HEK293 (cell line): ENCODE data around the gene FOXP1.

Experiments used
- CTCF ChIA-PET: fragments of 350-600 bp; formaldehyde crosslinking; extraction: SDS; loops from one replicate; lab custom pipeline; 2021; ENCODE audit warnings: antibody characterized with exemption; lab: Yijun Ruan, JAX
- POLR2A ChIA-PET: fragments of 300-600 bp; formaldehyde crosslinking; extraction: SDS; loops from one replicate; lab custom pipeline; 2020; ENCODE audit warnings: antibody characterized with exemption, inconsistent platforms; lab: Yijun Ruan, JAX
- H3K27ac ChIP-seq: fragments of 200-500 bp; sonication (Bioruptor generic); 2 replicates; pipeline ENCODE4 v1.5.1; 2014; ENCODE audit warnings: low read depth, low read length, control low read depth, inconsistent platforms; ENCODE audit errors: extremely low read depth
- H3K36me3 ChIP-seq, 2 experiments: fragments of 200-500 bp in 1 of 2; sonication (Bioruptor generic) in 1 of 2; 1 replicate in 1 of 2; 2 replicates in 1 of 2; pipeline ENCODE4 v1.5.1; 2014 to 2017; ENCODE audit warnings: inconsistent platforms in 2 of 2, low read length in 2 of 2; ENCODE audit not compliant: control insufficient read depth in 2 of 2, insufficient read depth in 1 of 2
- H3K4me1 ChIP-seq: fragments of 200-500 bp; sonication (Bioruptor generic); 2 replicates; pipeline ENCODE4 v1.5.1; 2014; ENCODE audit warnings: mild to moderate bottlenecking, low read length, inconsistent platforms; ENCODE audit not compliant: control insufficient read depth, insufficient read depth
- H3K4me3 ChIP-seq: 2 replicates; pipeline ENCODE4 v1.5.1; 2011; ENCODE audit warnings: low read depth, mild to moderate bottlenecking, control low read depth, low read length, moderate library complexity
- H3K9me3 ChIP-seq: fragments of 200-500 bp; sonication (Bioruptor generic); 2 replicates; pipeline ENCODE4 v1.5.1; 2014; ENCODE audit warnings: low read depth, low read length, inconsistent platforms; ENCODE audit not compliant: control insufficient read depth, insufficient read depth
- AEBP2 ChIP-seq: fragments of 450-650 bp; formaldehyde crosslinking; IDR thresholded peaks from 2 replicates; pipeline ENCODE4 v1.5.1; 2016; ENCODE audit warnings: missing biosample characterization, missing genetic modification characterization, borderline replicate concordance
- BCL11A ChIP-seq: fragments of 450-650 bp; formaldehyde crosslinking; IDR thresholded peaks from 2 replicates; pipeline ENCODE4 v1.5.1; 2016; ENCODE audit warnings: low read depth, missing biosample characterization, missing genetic modification characterization
- ELK4 ChIP-seq: IDR thresholded peaks from 2 replicates; pipeline ENCODE4 v1.6.1; 2011; ENCODE audit warnings: mild to moderate bottlenecking, low read depth, low read length, borderline replicate concordance
- FEZF1 ChIP-seq: fragments of 450-650 bp; formaldehyde crosslinking; IDR thresholded peaks from 2 replicates; pipeline ENCODE4 v1.5.1; 2016; ENCODE audit warnings: missing biosample characterization, missing genetic modification characterization
- HOXC10 ChIP-seq: sonication (generic); formaldehyde crosslinking; IDR thresholded peaks from 2 replicates; pipeline ENCODE4 v1.8.1; 2023; ENCODE audit warnings: mild to moderate bottlenecking, missing genetic modification reagents
- IKZF3 ChIP-seq: fragments of 450-650 bp; IDR thresholded peaks from 2 replicates; pipeline ENCODE4 v1.5.0; 2018; ENCODE audit warnings: missing biosample characterization, mild to moderate bottlenecking, missing genetic modification characterization, moderate library complexity
- KLF17 ChIP-seq: fragments of 450-650 bp; formaldehyde crosslinking; IDR thresholded peaks from 2 replicates; pipeline ENCODE4 v1.5.1; 2016; ENCODE audit warnings: missing biosample characterization, missing genetic modification characterization
- OVOL3 ChIP-seq: fragments of 450-650 bp; formaldehyde crosslinking; IDR thresholded peaks from 2 replicates; pipeline ENCODE4 v1.5.1; 2016; ENCODE audit warnings: missing biosample characterization, missing genetic modification characterization
- PATZ1 ChIP-seq: fragments of 450-650 bp; formaldehyde crosslinking; IDR thresholded peaks from 2 replicates; pipeline ENCODE4 v1.5.1; 2016; ENCODE audit warnings: missing biosample characterization, missing genetic modification characterization
- PRDM1 ChIP-seq: fragments of 450-650 bp; formaldehyde crosslinking; IDR thresholded peaks from 2 replicates; pipeline ENCODE4; 2016; ENCODE audit warnings: missing biosample characterization, missing genetic modification characterization
- SCRT2 ChIP-seq: fragments of 450-650 bp; formaldehyde crosslinking; IDR thresholded peaks from 2 replicates; pipeline ENCODE4 v1.5.1; 2016; ENCODE audit warnings: missing biosample characterization, missing genetic modification characterization
- SP3 ChIP-seq: fragments of 450-650 bp; formaldehyde crosslinking; IDR thresholded peaks from 2 replicates; pipeline ENCODE4 v1.5.1; 2016; ENCODE audit warnings: missing biosample characterization, missing genetic modification characterization
- ZFP69B ChIP-seq: fragments of 450-650 bp; formaldehyde crosslinking; IDR thresholded peaks from 2 replicates; pipeline ENCODE4 v1.5.1; 2016; ENCODE audit warnings: missing biosample characterization, missing genetic modification characterization
- ZNF2 ChIP-seq: fragments of 450-650 bp; formaldehyde crosslinking; IDR thresholded peaks from 2 replicates; pipeline ENCODE4 v1.5.1; 2016; ENCODE audit warnings: missing biosample characterization, missing genetic modification characterization
- ZNF48 ChIP-seq: fragments of 450-650 bp; formaldehyde crosslinking; IDR thresholded peaks from 2 replicates; pipeline ENCODE4 v1.5.1; 2016; ENCODE audit warnings: missing biosample characterization, missing genetic modification characterization
- ZNF501 ChIP-seq: fragments of 450-650 bp; formaldehyde crosslinking; IDR thresholded peaks from 2 replicates; pipeline ENCODE4 v1.5.1; 2016; ENCODE audit warnings: missing biosample characterization, missing genetic modification characterization
- ZNF529 ChIP-seq: fragments of 450-650 bp; formaldehyde crosslinking; IDR thresholded peaks from 2 replicates; pipeline ENCODE4 v1.5.1; 2017; ENCODE audit warnings: missing genetic modification characterization, missing biosample characterization; ENCODE audit not compliant: insufficient replicate concordance
- ZNF555 ChIP-seq: fragments of 450-650 bp; formaldehyde crosslinking; conservative IDR thresholded peaks from 2 replicates; pipeline ENCODE4 v1.5.1; 2017; ENCODE audit warnings: missing biosample characterization, mild to moderate bottlenecking, missing genetic modification characterization, inconsistent platforms
- ZNF624 ChIP-seq: fragments of 450-650 bp; formaldehyde crosslinking; IDR thresholded peaks from 2 replicates; pipeline ENCODE4 v1.5.1; 2017; ENCODE audit warnings: missing biosample characterization, missing genetic modification characterization
- ZNF629 ChIP-seq: fragments of 450-650 bp; formaldehyde crosslinking; IDR thresholded peaks from 2 replicates; pipeline ENCODE4 v1.5.1; 2017; ENCODE audit warnings: missing biosample characterization, missing genetic modification characterization
- ZNF639 ChIP-seq: fragments of 450-650 bp; formaldehyde crosslinking; IDR thresholded peaks from 2 replicates; pipeline ENCODE4 v1.5.1; 2016; ENCODE audit warnings: missing biosample characterization, missing genetic modification characterization
- ZNF76 ChIP-seq: fragments of 450-650 bp; formaldehyde crosslinking; IDR thresholded peaks from 2 replicates; pipeline ENCODE4; 2016; ENCODE audit warnings: low read depth, missing biosample characterization, missing genetic modification characterization, borderline replicate concordance
- ZNF777 ChIP-seq: fragments of 450-650 bp; formaldehyde crosslinking; IDR thresholded peaks from 2 replicates; pipeline ENCODE4 v1.5.1; 2017; ENCODE audit warnings: missing biosample characterization, missing genetic modification characterization, borderline replicate concordance
- ZSCAN30 ChIP-seq: fragments of 450-650 bp; IDR thresholded peaks from 2 replicates; pipeline ENCODE4 v1.5.1; 2018; ENCODE audit warnings: missing biosample characterization, mild to moderate bottlenecking, missing genetic modification characterization, moderate library complexity

The FOXP1 gene

GRCh38 chr3:71109241-71109976, 474.1 kb downstream of the FOXP1 start (continued):
- TF ChIP-seq AEBP2 (no peak), ZNF639 (tag by site-specific recombination) (0 out of 2 replicates have a peak, but pooled peaks have one; percentile 22), ZNF629 (peak; percentile 48), ZNF2 (tag by site-specific recombination) (no peak), SP3 (tag by site-specific recombination) (no peak), BCL11A (tag by site-specific recombination) (no peak), ZNF777 (tag by site-specific recombination) (no peak), ZFP69B (0 out of 2 replicates have a peak, but pooled peaks have one; percentile 13), ZNF48 (tag by site-specific recombination) (no peak), OVOL3 (no peak)

- Histone ChIP-seq H3K27ac (no peak overlapping the region), H3K4me1 (peaks cover 9% of the 10 kb centered on the region)
- TF ChIP-seq PRDM1 (peak; percentile 45; the same call in 1 of the 2 replicates), HOXC10 (CRISPR knock-in tag) (no peak)
- TF ChIP-seq, all 188 proteins: peak for 1
- Histone ChIP-seq H3K36me3 (no peaks in the 10 kb centered on the region; a peak in 1 of 3 replicates), H3K4me3 (no peak overlapping the region), H3K9me3 (no peaks in the 10 kb centered on the region)
- CTCF ChIA-PET = no interaction called here
- POLR2A ChIA-PET = no interaction called here
Observed at GRCh38 chr3:71107926-71108325, 475.6 kb downstream of the FOXP1 start.

- Histone ChIP-seq H3K4me1 (peaks cover 13% of the 10 kb centered on the region), H3K36me3 (no peaks in the 10 kb centered on the region), H3K27ac (no peak overlapping the region), H3K4me3 (no peak overlapping the region), H3K9me3 (no peaks in the 10 kb centered on the region)
- TF ChIP-seq SCRT2 (tag by site-specific recombination) = peak; percentile 41; the same call in 1 of the 2 replicates
- no peak for TF ChIP-seq ZNF624
- POLR2A ChIA-PET = no interaction called here
- CTCF ChIA-PET = no interaction called here
Observed at GRCh38 chr3:71104976-71105375, 478.6 kb downstream of the FOXP1 start.

- Histone ChIP-seq H3K4me1 (peaks cover 11% of the 10 kb centered on the region), H3K27ac (no peak overlapping the region), H3K4me3 (no peak overlapping the region), H3K36me3 (no peaks in the 10 kb centered on the region), H3K9me3 (no peaks in the 10 kb centered on the region)
- ChIA-PET POLR2A (no interaction called here), CTCF (no interaction called here)
- TF ChIP-seq ELK4 (no peak), ZNF76 (tag by site-specific recombination) (no peak), PATZ1 (tag by site-specific recombination) (no peak), ZNF501 (tag by site-specific recombination) (no peak), KLF17 (tag by site-specific recombination) (no peak), IKZF3 (tag by site-specific recombination) (no peak), ZSCAN30 (tag by site-specific recombination) (no peak), FEZF1 (no peak), ZNF529 (no peak), ZNF555 (no peak)
Observed at GRCh38 chr3:71104556-71104955, 479.0 kb downstream of the FOXP1 start.
